ENCODE measurements around the gene EP300.
"Not testable (repeated sequence)": the region's sequence is repeated elsewhere in the genome, so short reads cannot be mapped to it uniquely, and the experiment has no call there.

EP300 gene

DNA sequence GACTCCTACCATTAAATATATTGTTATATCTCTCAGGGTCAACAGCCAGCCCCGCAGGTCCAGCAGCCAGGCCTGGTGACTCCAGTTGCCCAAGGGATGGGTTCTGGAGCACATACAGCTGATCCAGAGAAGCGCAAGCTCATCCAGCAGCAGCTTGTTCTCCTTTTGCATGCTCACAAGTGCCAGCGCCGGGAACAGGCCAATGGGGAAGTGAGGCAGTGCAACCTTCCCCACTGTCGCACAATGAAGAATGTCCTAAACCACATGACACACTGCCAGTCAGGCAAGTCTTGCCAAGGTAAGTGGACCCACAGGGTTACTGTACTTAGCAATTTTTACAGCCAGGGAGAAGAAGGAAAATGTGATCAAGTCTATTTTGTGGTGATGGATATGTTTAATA is 35.1 kb downstream of the EP300 start:
- TF ChIP-seq, protein P1, sequence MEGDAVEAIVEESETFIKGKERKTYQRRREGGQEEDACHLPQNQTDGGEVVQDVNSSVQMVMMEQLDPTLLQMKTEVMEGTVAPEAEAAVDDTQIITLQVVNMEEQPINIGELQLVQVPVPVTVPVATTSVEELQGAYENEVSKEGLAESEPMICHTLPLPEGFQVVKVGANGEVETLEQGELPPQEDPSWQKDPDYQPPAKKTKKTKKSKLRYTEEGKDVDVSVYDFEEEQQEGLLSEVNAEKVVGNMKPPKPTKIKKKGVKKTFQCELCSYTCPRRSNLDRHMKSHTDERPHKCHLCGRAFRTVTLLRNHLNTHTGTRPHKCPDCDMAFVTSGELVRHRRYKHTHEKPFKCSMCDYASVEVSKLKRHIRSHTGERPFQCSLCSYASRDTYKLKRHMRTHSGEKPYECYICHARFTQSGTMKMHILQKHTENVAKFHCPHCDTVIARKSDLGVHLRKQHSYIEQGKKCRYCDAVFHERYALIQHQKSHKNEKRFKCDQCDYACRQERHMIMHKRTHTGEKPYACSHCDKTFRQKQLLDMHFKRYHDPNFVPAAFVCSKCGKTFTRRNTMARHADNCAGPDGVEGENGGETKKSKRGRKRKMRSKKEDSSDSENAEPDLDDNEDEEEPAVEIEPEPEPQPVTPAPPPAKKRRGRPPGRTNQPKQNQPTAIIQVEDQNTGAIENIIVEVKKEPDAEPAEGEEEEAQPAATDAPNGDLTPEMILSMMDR (IDR thresholded peaks at IDR 0.05; ENCODE audit: control insufficient read depth, insufficient read depth, low read depth, low read length, missing control alignments) = no peak
- DNase-seq (ENCODE audit: low read depth) = no peak

DNA sequence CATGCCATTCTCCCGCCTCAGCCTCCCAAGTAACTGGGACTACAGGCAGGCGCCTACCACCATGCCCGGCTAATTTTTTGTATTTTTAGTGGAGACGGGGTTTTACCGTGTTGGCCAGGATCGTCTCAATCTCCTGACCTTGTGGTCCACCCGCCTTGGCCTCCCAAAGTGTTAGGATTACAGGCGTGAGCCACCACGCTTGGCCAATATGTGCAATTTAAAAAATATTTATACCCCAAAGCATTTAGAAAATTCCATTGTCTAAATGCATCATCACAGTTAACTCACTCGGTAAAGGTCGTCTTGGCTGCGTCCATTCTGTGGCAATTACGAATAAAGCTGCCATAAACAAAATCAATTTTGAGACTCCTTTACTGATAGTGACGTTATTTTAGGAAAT is 36.2 kb downstream of the EP300 start:
- TF ChIP-seq, protein P1 (IDR thresholded peaks at IDR 0.05; ENCODE audit: control insufficient read depth, insufficient read depth, low read depth, low read length, missing control alignments) = no peak
- H3K4me3 ChIP-seq (ENCODE audit: control insufficient read depth, low read depth, low read length) = no peak overlapping the region
- no peak for DNase-seq (ENCODE audit: low read depth)

More for the DNA sequence above, 35.1 kb downstream of the EP300 start:
- no peak overlapping the region for H3K4me3 ChIP-seq (ENCODE audit: control insufficient read depth, low read depth, low read length)

DNA sequence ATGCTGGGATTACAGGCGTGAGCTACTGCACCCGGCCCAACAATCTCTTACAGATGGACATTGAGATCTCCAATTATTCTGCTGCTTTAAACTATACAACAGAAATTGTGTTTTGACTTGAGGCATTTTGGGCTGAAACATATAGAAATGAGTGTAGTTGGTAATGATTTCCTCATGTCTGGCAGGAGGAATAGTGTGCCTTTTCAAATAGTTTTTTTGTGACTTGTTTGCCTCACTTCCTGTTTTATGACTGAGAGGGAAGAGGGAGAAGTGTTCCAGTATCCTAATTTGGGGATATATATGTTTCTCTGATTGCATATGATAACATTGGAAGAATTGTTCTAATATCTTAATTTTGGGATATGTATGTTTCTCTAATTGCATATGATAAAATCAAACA is 40.2 kb downstream of the EP300 start:
- no peak overlapping the region for H3K4me3 ChIP-seq (ENCODE audit: control insufficient read depth, low read depth, low read length)
- TF ChIP-seq, protein P1 (IDR thresholded peaks at IDR 0.05; ENCODE audit: control insufficient read depth, insufficient read depth, low read depth, low read length, missing control alignments) = no peak
- no peak for DNase-seq (ENCODE audit: low read depth)

DNA sequence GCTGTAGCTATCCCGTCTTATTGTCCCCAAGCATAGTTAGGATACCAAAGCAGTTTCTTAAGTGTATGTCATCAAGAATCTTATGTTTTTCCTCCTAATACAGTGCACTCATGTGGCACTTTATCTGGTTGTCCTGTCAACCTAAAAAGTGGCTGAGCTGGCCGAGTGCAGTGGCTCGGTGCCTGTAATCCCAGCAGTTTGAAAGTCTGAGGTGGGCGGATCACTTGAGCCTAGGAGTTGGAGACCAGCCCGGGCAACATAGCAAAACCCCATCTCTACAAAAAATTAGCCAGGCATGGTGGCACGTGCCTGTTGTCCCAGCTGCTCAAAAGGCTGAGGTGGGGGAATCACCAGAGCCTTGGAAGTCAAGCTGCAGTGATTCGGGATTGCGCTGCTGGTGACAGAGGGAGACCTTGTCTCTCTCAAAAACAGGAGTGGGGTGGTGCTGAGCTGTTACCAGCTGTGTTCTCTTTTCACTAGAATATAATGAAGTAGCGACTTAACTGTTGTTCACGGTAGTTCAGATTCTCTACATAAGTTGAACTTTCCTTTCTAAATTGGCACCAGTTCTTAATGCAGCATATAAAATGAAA is 48.1 kb downstream of the EP300 start:
- TF ChIP-seq, protein P1 (IDR thresholded peaks at IDR 0.05; ENCODE audit: control insufficient read depth, insufficient read depth, low read depth, low read length, missing control alignments) = no peak
- no peak overlapping the region for H3K4me3 ChIP-seq (ENCODE audit: control insufficient read depth, low read depth, low read length)
- DNase-seq (ENCODE audit: low read depth) = no peak

DNA sequence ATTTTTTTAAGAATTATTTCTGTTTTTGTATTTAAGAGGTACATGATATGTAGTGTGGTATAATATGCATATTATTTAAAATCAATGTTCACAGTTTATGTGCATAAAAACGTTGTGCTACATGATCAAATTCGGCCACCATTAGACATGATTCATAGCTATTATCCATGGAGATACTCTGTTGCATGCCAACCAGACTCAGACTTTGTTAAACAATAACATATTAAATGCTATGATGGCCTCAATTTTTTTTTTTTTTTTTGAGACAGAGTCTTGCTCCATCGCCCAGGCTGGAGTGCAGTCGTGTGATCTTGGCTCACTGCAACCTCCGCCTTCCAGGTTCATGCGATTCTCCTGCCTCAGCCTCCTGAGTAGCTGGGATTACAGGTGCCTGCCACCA is 53.5 kb downstream of the EP300 start:
- not testable (repeated sequence) for DNase-seq (ENCODE audit: low read depth); H3K4me3 ChIP-seq (ENCODE audit: control insufficient read depth, low read depth, low read length)

DNA sequence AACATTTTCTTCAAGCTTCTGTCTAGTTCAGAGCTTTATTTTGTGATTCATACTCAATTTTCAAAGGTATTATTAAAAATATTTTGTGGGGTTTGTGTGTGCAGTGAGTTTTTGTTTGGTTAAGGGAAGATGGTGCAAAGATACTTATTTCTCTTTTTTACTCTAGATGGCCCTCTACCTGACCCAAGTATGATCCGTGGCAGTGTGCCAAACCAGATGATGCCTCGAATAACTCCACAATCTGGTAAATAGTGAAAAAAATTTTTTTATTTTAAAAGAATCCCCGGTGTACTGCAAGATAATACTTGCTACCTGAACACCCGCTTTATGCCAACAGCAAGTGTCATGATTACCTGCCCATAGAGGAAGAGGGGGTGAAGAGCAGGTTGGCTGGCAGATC is 54.2 kb downstream of the EP300 start:
- H3K4me3 ChIP-seq (ENCODE audit: control insufficient read depth, low read depth, low read length) = no peak overlapping the region
- DNase-seq (ENCODE audit: low read depth) = no peak
- TF ChIP-seq, protein P1 (IDR thresholded peaks at IDR 0.05; ENCODE audit: control insufficient read depth, insufficient read depth, low read depth, low read length, missing control alignments) = no peak

DNA sequence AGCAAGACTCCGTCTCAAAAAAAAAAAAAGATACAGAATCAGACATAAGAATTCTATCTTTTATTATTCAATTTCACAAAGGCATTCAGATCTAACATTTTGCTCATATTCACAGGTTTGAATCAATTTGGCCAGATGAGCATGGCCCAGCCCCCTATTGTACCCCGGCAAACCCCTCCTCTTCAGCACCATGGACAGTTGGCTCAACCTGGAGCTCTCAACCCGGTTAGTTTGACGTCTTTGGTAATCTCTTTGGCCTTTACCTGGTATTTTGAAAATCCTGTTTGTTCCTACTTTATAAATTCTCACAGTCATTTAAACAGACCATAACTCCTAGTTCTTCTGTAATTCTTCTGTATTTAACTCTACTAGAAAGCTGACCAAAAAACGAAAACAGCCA is 55.3 kb downstream of the EP300 start:
- no peak overlapping the region for H3K4me3 ChIP-seq (ENCODE audit: control insufficient read depth, low read depth, low read length)
- DNase-seq (ENCODE audit: low read depth) = no peak
- TF ChIP-seq, protein P1 (IDR thresholded peaks at IDR 0.05; ENCODE audit: control insufficient read depth, insufficient read depth, low read depth, low read length, missing control alignments) = no peak
